ENCODE measurements around the gene KIAA1217.

The KIAA1217 gene

GRCh38 chr10:24501056-24501711, 292.2 kb downstream of the KIAA1217 start:
- DNase-seq (ENCODE audit: low read depth in 2 of 2): no peak

- DNase-seq (ENCODE audit: low read depth in 2 of 2): no peak
Measured at GRCh38 chr10:24502006-24502405, 293.1 kb downstream of the KIAA1217 start.

GRCh38 chr10:24502801-24503460, 294.0 kb downstream of the KIAA1217 start:
- no peak for DNase-seq (ENCODE audit: low read depth in 2 of 2)

- no peak for DNase-seq (ENCODE audit: low read depth in 2 of 2)
Measured at GRCh38 chr10:24503461-24504320, 294.8 kb downstream of the KIAA1217 start.

GRCh38 chr10:24505759-24506158, 296.8 kb downstream of the KIAA1217 start:
- no peak for DNase-seq (ENCODE audit: low read depth in 2 of 2)

GRCh38 chr10:24513155-24513554, 304.2 kb downstream of the KIAA1217 start:
- DNase-seq (ENCODE audit: low read depth in 2 of 2): no peak

GRCh38 chr10:24515481-24515880, 306.5 kb downstream of the KIAA1217 start:
- DNase-seq (ENCODE audit: low read depth in 2 of 2): no peak

GRCh38 chr10:24518411-24518810, 309.5 kb downstream of the KIAA1217 start:
- no peak for DNase-seq (ENCODE audit: low read depth in 2 of 2)

GRCh38 chr10:24518981-24519597, 310.2 kb downstream of the KIAA1217 start:
- peak in 1 of 2 experiments; percentile 21 for DNase-seq (ENCODE audit: low read depth in 2 of 2)

- DNase-seq (ENCODE audit: low read depth in 2 of 2): no peak
Measured at GRCh38 chr10:24519950-24520349, 311.0 kb downstream of the KIAA1217 start.

GRCh38 chr10:24524314-24524713, 315.4 kb downstream of the KIAA1217 start:
- no peak for DNase-seq (ENCODE audit: low read depth in 2 of 2)

GRCh38 chr10:24526085-24526649, 317.2 kb downstream of the KIAA1217 start:
- DNase-seq (ENCODE audit: low read depth in 2 of 2): no peak

GRCh38 chr10:24528946-24529345, 320.0 kb downstream of the KIAA1217 start:
- DNase-seq (ENCODE audit: low read depth in 2 of 2): no peak

GRCh38 chr10:24531439-24531838, 322.5 kb downstream of the KIAA1217 start:
- DNase-seq (ENCODE audit: low read depth in 2 of 2): no peak

- DNase-seq (ENCODE audit: low read depth in 2 of 2): no peak
Measured at GRCh38 chr10:24533981-24534380, 325.0 kb downstream of the KIAA1217 start.

- no peak for DNase-seq (ENCODE audit: low read depth in 2 of 2)
Measured at GRCh38 chr10:24536636-24537035, 327.7 kb downstream of the KIAA1217 start.

- DNase-seq (ENCODE audit: low read depth in 2 of 2): no peak
Measured at GRCh38 chr10:24541239-24541753, 332.4 kb downstream of the KIAA1217 start.

GRCh38 chr10:24542314-24543270, 333.7 kb downstream of the KIAA1217 start:
- DNase-seq (ENCODE audit: low read depth in 2 of 2): no peak

GRCh38 chr10:24544776-24545175, 335.8 kb downstream of the KIAA1217 start:
- DNase-seq (ENCODE audit: low read depth in 2 of 2): no peak

- no peak for DNase-seq (ENCODE audit: low read depth in 2 of 2)
Measured at GRCh38 chr10:24545585-24545984, 336.6 kb downstream of the KIAA1217 start.

Data from fibroblast of skin of left biceps (primary cell).